Left hindlimb (tissue), 1 donor: ENCODE results near the gene ATP1A2.

Experiments
- DNase-seq: peaks from one replicate; pipeline ENCODE4 v3.0.0-alpha.2; 2018

ATP1A2 gene

DNA sequence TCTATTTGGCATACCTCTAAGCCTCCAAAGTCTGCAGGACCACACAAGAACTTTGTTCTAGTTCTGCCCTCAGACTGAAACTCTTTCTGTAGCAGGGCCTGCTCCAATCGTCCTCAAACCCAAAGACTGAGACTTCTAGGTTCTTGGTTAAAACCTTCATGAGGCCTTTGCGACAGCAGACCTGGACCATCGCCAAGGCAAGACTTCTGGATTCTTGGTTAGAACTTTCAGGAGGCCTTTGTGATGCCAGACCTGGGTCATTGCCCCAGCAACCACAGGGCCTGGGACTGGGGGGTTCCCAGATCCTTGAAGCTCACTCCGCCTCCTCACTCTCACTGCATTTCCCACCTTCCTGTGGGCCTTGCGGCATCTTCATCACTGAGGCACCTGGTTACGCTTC is 35.7 kb downstream of the ATP1A2 start, which contains the start of gene ATP1A4:
Gene ATP1A4, plus strand, starts transcription at position 301 of the 400 bp plus-strand sequence. CDS start 438 bp downstream, outside the sequence.
- DNase-seq: no peak

DNA sequence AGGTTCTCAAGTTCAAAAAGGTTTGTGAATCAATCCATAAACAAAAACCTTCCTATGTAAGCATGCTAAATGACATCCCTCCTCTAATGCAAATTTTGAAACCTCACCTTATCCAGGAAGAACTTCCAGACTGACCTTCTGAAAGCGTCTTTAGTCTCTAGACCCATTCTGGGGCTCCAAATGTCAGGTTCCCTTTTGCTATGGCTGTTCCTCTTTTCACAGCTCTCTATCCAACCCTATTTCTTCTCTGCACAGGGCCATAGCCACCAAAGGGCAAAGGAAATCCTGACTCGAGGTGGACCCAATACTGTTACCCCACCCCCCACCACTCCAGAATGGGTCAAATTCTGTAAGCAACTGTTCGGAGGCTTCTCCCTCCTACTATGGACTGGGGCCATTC is 39.2 kb downstream of the ATP1A2 start:
- DNase-seq: no peak

DNA sequence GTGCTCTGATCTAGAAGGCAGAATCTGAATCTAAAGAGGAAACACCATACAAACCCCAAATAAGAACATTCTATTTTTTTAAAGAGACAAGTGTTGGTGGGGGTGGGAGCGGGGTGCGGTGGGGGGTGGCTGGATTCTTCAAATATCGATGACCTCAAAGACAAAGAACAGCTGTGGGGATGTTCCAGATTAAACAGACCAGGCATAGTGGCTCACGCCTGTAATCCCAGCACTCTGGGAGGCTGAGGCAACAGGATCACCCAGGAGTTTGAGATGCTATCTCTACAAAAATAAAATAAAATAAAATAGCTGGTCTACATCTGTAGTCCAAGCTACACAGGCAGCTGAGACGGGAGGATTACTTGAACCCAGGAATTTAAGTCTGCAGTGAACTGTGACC is 40.8 kb downstream of the ATP1A2 start:
- no peak for DNase-seq

DNA sequence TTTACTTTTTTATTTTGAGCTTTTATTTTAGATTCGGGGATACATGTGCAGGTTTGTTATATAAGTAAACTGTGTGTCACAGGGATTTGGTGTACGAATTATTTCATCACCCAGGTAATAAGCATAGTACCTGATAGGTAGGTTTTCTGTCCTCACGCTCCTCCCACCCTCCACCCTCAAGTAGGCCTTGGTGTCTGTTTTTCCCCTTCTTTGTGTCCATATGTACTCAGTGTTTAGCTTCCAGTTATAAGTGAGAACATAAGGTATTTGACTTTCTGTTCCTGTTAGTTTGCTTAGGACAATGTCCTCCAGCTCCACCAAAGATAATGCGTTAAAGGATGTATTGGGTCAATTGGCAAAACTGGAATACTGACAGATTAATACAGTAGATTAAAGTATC is 41.6 kb downstream of the ATP1A2 start:
- no peak for DNase-seq

DNA sequence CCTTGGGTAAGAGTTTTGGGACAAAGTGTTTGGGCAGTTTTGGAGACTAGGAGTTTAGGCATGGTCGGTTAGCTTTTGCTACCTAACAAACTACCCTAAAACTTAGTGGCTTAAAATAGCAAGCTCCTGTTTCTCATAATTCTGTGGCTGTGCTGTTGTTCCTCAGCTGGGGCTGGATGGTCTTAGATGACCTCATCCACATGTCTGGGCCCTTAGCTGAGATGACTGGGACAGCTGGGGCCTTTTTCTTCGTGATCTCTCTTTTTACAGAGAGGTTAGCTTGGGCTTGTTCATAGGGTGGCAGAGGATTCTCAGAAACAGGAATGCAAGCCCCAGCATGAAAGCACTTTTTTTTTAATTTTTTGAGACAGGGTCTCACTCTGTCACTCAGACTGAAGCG is 42.5 kb downstream of the ATP1A2 start:
- DNase-seq: no peak

DNA sequence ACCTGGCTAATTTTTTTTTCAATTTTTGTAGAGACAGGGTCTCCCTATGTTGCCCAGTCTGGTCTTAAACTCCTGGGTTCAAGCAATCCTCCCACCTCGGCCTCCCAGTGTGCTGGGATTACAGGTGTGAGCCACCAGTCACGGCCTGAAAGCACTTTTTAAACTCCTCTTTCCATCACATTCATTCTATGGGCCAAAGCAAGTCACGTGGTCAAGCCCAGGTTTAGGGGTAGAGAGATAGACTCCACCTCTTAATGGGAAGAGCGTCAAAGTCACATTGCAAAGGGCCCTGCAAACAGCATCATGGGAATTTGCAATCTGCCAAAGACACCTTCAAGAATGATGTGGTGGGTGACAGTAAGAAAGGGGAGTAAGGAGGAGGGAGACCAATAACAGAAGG is 43.0 kb downstream of the ATP1A2 start:
- no peak for DNase-seq

DNA sequence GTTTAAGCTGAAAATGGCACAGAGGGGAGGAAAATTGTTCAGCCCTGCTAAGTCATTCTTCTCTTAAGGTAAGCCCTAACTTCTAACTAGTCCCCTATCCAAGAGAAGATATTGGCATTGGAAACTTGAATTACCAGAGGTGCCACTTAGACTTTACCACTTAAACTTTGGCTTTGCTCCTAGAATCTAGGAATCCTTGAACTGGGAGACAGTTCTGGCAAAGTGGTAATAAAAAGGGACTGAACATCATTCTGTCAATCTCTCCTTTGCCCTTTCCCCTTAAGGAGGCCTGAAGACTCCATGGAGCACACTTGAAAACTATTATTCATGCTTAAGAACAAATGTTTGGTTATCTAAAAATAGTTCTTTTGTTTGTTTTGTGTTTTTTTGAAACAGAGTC is 44.3 kb downstream of the ATP1A2 start:
- DNase-seq: no peak

DNA sequence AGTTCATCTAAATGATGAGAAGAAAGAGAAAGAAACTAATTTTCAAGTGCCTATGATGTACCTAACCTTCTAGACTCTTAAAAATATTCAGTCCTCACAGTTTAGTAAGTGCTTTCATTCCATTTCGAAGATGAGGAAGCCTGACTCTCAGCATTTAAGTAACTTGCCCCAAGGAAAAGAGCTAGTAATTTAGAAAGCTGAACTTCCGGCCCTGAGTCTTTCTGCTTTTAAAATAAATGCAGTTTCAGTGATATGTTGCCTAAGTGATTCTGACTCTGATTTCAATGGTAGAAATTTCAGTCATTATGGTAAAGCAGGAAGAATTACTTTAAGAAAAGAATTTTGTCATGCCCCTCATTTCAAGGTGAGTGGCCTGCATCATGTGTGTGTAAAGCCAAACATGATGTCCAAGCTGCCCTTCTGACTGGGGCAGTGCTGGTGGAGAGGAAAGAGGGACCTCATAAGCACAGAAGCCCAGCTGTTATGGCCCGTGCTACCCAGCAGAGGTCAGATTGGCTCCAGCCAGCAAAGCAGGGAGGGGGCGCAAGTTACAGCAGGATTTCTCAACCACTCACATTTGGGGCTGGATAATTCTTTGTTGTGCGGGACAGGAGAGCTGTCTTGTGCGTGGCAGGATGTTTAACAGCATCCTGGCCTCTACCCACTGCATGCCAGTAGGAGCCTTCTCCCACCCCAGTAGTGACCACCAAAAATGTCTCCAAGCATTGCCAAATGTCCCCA is 46.6 kb downstream of the ATP1A2 start:
- DNase-seq: no peak

DNA sequence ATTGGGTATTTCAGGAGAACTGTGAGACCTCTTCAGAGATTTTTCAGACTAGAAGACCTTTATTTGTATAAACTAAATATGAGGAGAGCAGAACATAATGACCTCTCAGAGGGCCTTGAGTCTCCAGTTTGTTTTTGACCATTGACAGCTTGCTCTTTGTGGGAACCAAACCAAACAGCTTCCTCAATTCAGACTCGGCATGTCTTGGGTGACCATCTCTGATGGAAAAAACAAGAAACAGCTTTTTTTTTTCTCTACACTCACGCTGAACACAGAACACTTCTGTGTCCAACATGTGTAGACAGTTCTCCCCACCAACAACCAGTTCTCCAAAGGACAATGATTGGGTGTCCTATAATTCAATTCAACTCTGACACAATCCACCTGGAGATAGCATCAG is 47.4 kb downstream of the ATP1A2 start:
- DNase-seq: no peak

DNA sequence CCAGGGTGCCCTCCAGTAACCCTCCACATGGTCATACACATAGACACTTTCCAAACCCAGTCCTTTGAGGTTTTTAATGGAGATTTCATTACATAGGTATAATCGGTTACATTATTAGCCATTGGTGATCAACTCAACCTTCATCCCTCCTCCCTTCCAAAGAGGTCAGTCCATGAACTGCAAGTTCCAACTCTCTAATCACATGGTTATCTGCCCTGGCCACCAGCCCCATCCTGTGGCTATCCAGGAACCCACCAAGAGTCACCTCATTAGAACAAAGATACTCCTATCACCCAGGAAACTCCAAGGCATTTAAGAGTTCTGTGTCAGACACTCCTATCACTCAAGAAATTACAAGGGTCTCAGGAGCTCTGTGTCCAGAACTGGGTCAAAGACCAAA is 48.1 kb downstream of the ATP1A2 start:
- no peak for DNase-seq

DNA sequence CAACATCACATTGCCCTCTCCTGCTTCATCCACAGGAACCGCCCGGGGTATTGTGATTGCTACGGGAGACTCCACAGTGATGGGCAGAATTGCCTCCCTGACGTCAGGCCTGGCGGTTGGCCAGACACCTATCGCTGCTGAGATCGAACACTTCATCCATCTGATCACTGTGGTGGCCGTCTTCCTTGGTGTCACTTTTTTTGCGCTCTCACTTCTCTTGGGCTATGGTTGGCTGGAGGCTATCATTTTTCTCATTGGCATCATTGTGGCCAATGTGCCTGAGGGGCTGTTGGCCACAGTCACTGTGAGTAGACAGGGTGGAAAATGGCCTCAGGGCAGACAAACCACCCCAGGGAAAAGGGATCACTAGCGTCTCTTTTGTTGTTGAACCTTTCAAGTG is 48.6 kb downstream of the ATP1A2 start:
- DNase-seq: no peak

DNA sequence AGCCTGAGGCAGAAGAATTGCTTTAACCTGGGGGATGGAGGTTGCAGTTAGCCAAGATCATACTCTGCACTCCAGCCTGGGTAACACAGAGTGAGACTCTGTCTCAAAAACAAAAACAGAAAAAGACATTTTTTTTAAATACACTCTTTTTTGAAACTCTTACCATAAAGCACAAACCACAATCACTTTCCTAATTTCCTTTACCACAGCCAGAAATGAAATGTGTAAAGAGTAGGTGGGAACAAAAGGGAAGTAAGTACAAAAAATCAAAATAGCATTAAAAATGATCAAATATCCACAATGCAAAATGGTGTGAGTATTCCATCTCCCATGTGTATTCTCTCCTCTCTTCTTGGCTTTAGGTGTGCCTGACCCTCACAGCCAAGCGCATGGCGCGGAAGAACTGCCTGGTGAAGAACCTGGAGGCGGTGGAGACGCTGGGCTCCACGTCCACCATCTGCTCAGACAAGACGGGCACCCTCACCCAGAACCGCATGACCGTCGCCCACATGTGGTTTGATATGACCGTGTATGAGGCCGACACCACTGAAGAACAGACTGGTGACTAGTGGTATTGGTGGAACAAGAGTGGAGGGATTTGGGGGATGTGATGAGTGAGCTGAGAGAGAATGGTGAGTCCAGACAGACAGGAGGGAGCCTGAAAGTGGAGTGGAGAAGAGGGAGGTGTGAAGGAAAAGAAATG is 50.8 kb downstream of the ATP1A2 start:
- DNase-seq: no peak

DNA sequence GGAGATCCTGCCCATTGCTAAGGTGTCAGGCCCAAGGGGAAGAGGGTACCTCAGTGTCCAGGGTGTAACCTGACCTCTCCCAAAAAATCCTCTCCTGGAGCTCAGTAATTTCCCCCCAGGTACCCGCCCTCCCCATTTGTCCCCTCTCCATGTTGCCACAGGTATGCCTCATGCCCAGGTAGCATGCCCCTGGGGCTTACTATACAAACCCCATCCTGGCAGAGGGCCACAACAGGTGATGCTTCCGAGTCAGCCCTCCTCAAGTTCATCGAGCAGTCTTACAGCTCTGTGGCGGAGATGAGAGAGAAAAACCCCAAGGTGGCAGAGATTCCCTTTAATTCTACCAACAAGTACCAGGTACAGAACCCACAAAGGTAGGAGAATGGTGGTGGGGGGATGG is 51.5 kb downstream of the ATP1A2 start:
- DNase-seq: no peak

DNA sequence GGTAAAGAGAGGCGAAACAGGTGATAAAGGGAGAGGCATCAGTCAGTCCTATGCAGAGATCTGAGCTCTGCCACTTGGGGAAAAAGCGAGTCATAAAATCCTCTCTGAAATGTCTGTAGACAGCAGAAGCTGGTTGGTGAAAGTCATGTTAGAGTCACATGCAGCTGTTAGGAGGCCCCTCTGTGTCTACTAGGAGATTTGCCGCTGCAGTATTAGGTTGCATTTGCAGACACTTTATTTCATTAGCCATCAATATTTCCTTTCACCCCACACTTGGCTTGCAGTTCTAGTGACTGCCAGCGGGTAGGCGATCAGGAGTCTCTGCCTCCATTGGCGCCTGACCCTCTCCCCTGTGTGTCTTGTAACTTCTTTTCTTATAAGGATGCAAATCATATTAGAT is 52.0 kb downstream of the ATP1A2 start:
- no peak for DNase-seq

DNA sequence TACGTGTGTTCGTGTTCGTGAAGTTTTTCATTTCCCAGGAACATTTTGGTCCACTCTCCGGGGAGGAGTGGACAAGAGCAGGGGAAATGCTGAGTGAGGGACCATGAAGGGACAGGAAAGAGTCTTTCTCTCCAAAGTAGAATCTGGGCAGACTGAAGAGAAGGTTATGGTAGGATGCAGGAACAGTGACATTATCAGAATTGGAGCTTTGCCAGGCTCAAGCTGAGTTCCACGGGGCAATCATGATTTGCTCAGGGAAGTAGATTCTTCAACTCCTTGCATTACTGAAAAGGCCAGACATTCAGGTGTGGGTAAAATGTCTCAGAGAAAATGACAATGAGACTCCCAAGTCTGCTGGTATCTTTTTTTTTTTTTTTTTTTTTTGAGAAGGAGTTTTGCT is 52.5 kb downstream of the ATP1A2 start:
- no peak for DNase-seq

DNA sequence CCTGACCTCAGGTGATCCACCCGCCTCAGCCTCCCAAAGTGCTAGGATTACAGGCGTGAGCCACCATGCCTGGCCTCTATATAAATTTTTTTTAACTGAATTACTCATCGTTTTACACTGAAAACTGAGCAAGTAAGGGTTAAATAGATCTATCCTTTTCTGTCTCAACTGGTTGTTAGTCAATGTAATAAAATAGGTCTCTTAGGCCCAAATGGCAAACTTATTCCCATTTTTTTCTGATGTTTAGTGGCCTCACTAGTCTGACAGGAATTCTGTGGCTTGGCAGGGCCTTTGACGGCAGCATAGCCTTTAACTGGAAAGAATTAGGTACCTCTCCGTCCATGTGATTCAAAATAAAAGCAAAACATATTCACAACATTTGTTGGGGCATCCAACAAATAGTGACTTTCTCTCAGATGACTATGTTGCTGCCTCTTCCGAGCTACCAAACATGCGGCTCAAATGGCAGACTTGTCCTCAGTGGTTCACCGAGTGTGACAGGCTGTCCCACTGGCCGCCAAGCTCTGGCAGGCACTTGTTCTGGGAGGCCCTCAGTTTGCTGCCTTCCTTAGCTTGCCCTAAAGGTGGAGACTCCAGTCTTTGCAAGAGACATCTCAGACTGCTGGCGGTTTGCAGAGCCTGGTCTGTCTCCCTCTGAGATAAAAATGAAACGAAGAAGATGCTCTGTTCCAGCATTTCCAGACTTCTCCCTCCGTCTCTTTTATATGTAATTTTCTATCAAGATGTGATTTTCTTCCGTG is 53.2 kb downstream of the ATP1A2 start:
- DNase-seq: no peak

DNA sequence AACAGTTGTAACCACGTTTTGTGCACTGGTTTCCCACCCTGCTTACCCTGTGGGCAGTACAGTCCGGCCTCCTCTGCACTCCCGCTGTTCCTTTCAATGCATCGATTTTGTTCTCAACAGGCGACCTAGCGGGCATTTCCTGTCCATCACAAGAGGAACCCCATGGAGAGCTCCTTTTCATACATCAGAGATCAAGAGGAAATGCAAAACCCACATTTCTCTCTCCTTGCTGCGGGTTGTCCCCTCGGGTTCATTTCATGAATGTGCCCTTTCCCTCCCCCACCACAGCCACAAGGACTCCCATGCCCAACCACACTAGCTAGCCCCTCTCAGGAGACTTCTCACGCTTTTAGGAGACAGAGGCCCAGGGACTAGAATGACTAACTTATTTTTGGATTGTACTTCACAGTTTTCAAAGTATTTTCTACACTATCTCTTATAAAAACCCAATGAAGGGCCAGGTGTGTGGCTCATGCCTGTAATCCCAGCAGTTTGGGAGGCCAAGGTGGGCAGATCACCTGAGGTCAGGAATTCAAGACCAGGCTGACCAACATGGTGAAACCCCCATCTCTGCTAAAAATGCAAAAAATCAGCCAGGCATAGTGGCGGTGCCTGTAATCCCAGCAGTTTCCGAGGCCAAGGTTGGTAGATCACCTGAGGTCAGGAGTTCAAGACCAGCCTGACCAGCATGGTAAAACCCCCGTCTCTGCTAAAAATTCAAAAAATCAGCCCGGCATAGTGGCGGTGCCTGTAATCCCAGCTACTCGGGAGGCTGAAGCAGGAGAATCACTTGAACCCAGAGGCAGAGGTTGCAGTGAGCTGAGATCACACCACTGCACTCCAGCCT is 54.2 kb downstream of the ATP1A2 start:
- DNase-seq: no peak

DNA sequence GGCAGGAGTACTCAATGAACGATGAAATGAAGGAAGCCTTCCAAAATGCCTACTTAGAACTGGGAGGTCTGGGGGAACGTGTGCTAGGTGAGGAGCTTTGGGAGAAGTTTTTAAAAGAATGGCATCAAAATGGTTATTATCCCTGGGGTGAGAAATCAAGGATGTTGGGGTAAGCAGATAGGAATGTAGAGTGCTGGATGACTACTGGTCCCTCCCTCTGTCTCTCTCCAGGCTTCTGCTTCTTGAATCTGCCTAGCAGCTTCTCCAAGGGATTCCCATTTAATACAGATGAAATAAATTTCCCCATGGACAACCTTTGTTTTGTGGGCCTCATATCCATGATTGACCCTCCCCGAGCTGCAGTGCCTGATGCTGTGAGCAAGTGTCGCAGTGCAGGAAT is 55.8 kb downstream of the ATP1A2 start:
- no peak for DNase-seq

DNA sequence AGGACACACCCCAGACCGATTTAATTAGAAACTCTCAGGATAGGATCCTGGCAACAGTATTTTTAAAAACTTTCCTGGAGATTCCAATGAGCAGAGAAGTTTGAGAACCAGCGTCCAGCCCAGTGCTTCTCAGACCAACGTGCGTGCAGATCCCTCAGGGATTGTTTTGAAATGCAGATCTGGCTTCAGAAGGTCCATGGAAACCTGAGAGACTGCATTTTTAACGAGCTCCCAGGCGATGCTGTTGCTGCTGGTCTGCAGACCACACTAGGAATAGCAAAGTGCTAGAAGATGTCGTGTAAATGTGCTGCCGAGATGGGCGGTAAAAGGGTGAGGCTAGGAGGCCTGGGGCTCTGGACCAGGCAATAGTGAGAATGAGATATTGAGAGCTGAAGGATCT is 56.4 kb downstream of the ATP1A2 start:
- DNase-seq: no peak

DNA sequence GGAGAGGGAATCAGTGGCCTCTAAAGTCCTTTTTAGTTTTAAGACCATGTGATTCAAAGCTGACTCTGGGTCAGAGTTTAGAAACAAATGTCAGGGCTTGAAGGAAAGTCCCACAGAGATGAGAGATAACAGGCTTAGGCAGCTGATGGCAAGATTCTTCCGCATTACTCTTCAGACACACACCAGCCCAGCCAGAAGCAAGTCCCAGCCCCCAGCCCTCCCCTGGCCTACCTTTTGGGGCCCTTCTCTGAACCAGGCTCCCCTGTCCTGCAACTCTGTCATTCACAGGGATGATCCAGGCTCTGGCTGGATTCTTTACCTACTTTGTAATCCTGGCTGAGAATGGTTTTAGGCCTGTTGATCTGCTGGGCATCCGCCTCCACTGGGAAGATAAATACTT is 61.7 kb downstream of the ATP1A2 start:
- DNase-seq: no peak

DNA sequence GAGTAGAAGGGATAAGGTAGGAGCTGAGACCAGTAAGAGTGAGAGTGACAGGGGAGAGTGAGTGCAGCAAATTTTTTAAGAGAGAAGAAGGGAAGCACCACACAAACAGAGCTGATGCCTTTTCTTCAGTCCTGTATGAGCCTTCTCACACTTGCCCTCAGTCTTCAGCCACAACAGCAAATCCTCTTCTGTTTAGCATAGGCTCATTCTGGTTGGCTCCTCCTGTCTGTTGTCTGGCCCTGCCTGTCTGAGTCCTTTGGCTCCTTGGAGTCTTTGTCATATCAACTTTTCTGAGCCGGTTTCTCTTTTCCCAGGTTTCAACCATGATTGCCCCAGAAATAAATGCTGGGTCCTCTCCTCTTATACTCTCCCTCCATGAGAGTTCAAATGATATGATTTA is 62.1 kb downstream of the ATP1A2 start:
- DNase-seq: no peak

DNA sequence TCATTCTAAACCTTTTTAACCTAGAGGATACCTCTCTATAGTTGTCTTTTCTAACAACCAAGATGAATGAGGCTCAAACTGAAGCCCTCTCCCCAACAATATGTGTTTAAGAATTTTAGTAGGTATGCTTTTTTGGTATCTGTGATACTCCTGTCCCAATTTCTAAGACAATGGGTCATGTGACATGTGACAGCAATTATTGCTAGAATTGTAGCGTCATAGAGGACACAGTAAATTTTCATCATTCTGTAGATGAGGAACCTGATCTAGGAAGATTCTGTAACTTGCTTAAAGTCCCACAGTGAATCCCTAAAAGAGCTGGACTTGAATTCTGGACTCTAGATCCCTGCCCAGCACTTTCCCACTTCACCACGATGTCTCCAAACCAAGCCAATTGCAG is 63.2 kb downstream of the ATP1A2 start:
- no peak for DNase-seq

DNA sequence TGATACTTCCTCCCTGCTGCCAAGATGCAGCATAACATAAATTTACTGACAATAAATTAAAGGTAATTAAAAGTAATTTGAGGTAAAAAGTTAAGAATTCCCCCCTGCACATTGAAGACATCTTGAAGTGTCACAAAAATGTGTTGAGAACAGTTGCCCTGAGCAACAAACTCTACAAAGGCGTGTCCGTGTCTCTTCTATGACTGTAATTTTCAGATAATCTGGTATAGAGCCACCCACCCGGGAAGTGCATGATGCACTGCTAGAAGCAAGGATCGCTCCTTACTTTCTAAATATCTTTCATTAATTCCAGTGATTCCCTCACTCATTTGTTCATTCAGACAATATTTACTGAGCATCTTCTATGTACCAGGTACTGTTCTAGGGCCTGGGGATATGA is 63.8 kb downstream of the ATP1A2 start:
- no peak for DNase-seq
